ENCODE results near the gene CMTM4.

DNA sequence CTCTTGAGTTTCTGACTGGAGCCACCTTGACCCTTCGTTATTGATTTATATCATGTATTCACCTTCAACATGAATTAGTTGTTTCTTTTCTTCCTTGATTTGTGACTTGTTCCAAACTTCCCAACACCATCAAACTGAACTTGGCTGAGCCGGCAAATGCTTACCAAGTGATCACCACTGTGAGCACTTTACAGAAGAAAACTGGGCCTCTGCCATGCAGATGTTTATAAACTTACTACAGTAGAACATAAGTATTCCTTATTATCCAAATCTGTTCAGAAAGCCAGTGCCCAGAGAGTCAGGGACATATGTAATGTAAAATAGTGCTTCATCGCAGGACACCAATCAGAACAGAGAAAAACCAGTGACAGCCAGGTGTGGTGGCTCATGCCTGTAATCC, 19.9 kb downstream of the CMTM4 start:
- TF ChIP-seq CTCF (IDR thresholded peaks at IDR 0.05) (no peak), POLR2A (IDR thresholded peaks at IDR 0.05) (no peak)
